Upper lobe of left lung (tissue), 4 donors: ENCODE results near the gene CTSS.

Source experiments
- CTCF ChIP-seq, 6 experiments: fragments of 450-650 bp in 4 of 6; fragments of 200-600 bp in 2 of 6; sonication (generic) in 2 of 6; IDR thresholded peaks; one replicate each; pipeline ENCODE4 v1.5.1; 2016 to 2019; ENCODE audit warnings: antibody characterized with exemption in 6 of 6
- EP300 ChIP-seq, 4 donors: sonication (generic); formaldehyde crosslinking; IDR thresholded peaks; one replicate each; pipeline ENCODE4 v1.5.1; 2017; ENCODE audit warnings: antibody characterized with exemption in 4 of 4, control low read depth in 2 of 4
- POLR2A ChIP-seq, 4 donors: fragments of 450-650 bp; IDR thresholded peaks; one replicate each; pipeline ENCODE4 v1.5.1; 2016 to 2017; ENCODE audit warnings: antibody characterized with exemption in 4 of 4, mild to moderate bottlenecking in 2 of 4

GRCh38 chr1:150804671-150805070 lies 39.1 kb upstream of the CTSS start:
- TF ChIP-seq EP300 (IDR thresholded peaks at IDR 0.05), result no peak
- no peak for TF ChIP-seq CTCF (IDR thresholded peaks at IDR 0.05)
- no peak for TF ChIP-seq POLR2A (IDR thresholded peaks at IDR 0.05)
